Effector memory CD4-positive, alpha-beta T cell (primary cell): ENCODE data around the gene ACVR1.
A peak's percentile ranks its signal among the peaks of the same experiment; 100 is the strongest.

Experiments used
- DNase-seq, 3 donors: peaks; one replicate each; pipeline ENCODE4 v3.0.0-alpha.2; 2020
- H3K27ac ChIP-seq: 2 replicates; pipeline ENCODE4 v1.7.0; 2013; ENCODE audit warnings: mild to moderate bottlenecking, low read length, moderate library complexity; ENCODE audit not compliant: insufficient read depth, poor library complexity, severe bottlenecking
- H3K27me3 ChIP-seq: replicated peaks from 2 replicates; pipeline ENCODE4 v1.7.0; 2013; ENCODE audit warnings: mild to moderate bottlenecking, low read length; ENCODE audit not compliant: insufficient read depth, control insufficient read depth, poor library complexity, severe bottlenecking
- H3K36me3 ChIP-seq: 2 replicates; pipeline ENCODE4 v1.7.0; 2013; ENCODE audit warnings: mild to moderate bottlenecking, low read length, moderate library complexity; ENCODE audit not compliant: control insufficient read depth, insufficient read depth
- H3K4me1 ChIP-seq: 2 replicates; pipeline ENCODE4 v1.7.0; 2013; ENCODE audit warnings: low read length, mild to moderate bottlenecking; ENCODE audit not compliant: control insufficient read depth, insufficient read depth, poor library complexity, severe bottlenecking
- H3K4me3 ChIP-seq: 2 replicates; pipeline ENCODE4 v1.7.0; 2013; ENCODE audit warnings: low read length, low read depth, mild to moderate bottlenecking; ENCODE audit not compliant: insufficient read depth, poor library complexity, severe bottlenecking
- H3K9me3 ChIP-seq: 2 replicates; pipeline ENCODE4 v1.7.0; 2013; ENCODE audit warnings: mild to moderate bottlenecking, low read length, moderate library complexity; ENCODE audit not compliant: control insufficient read depth

ACVR1 gene

GRCh38 chr2:157788201-157788600, 87.9 kb downstream of the ACVR1 start:
- Histone ChIP-seq H3K9me3 (no peaks in the 10 kb centered on the region), H3K4me1 (peaks cover 11% of the 10 kb centered on the region), H3K4me3 (no peak overlapping the region), H3K27me3 (no peaks in the 10 kb centered on the region), H3K27ac (no peak overlapping the region), H3K36me3 (no peaks in the 10 kb centered on the region)
- no peak for DNase-seq

- H3K27ac ChIP-seq = no peak overlapping the region
Observed at GRCh38 chr2:157787364-157787938, 88.7 kb downstream of the ACVR1 start.

GRCh38 chr2:157786663-157787363, 89.3 kb downstream of the ACVR1 start:
- Histone ChIP-seq H3K27me3 (no peaks in the 10 kb centered on the region), H3K27ac (no peak overlapping the region), H3K9me3 (no peaks in the 10 kb centered on the region), H3K36me3 (no peaks in the 10 kb centered on the region), H3K4me3 (no peak overlapping the region), H3K4me1 (peaks cover 11% of the 10 kb centered on the region)
- no peak for DNase-seq

More at GRCh38 chr2:157787364-157787938, 88.7 kb downstream of the ACVR1 start:
- Histone ChIP-seq H3K4me3 (no peak overlapping the region), H3K36me3 (no peaks in the 10 kb centered on the region), H3K27me3 (no peaks in the 10 kb centered on the region), H3K9me3 (no peaks in the 10 kb centered on the region), H3K4me1 (peaks cover 11% of the 10 kb centered on the region)
- DNase-seq = no peak

DNA sequence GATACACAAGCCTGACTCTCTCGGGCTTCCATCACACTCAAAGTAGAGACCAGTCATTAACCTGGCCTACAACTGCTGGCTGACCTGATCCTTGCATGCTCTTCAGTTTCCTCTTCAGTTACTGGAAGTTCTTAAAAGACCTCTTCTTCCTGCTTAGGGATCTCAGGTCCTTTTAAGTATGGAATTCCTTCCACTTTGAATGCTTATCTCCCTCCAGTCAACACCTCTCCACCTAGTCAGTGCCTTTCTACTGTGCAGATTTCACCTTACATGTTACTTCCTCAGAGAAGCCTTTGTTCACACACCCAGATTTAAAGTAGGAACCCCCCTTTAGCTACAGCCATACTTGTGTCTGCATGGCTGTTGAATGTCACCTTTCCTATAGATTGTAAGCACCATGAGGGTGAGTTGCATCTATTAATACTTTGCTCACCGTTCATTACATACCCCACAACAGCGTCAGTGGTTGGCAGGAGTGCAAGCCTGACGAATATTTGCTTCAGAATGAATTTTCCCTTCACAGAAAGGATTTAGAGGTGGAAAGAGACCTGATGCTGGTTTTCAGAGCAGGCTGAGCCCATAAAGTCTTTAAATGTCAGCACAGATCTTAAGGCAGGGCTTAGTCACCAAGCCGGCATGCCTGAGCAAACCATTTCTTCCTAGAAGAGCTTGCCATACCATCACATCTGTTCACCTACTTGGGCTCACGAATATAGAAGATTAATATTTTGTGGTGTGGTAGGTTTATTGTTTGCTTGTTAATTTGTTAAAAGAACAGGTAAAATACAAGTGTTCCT, 90.1 kb downstream of the ACVR1 start:
- no peaks in the 10 kb centered on the region for H3K27me3 ChIP-seq
- no peaks in the 10 kb centered on the region for H3K36me3 ChIP-seq
- H3K4me3 ChIP-seq = no peak overlapping the region
- no peak overlapping the region for H3K27ac ChIP-seq
- peaks cover 11% of the 10 kb centered on the region for H3K4me1 ChIP-seq
- no peak for DNase-seq
- no peaks in the 10 kb centered on the region for H3K9me3 ChIP-seq

GRCh38 chr2:157785200-157785599, 90.9 kb downstream of the ACVR1 start:
- peaks cover 11% of the 10 kb centered on the region for H3K4me1 ChIP-seq
- no peaks in the 10 kb centered on the region for H3K36me3 ChIP-seq
- no peak overlapping the region for H3K4me3 ChIP-seq
- no peak for DNase-seq
- no peak overlapping the region for H3K27ac ChIP-seq
- no peaks in the 10 kb centered on the region for H3K27me3 ChIP-seq
- H3K9me3 ChIP-seq = no peaks in the 10 kb centered on the region

- Histone ChIP-seq H3K4me1 (peaks cover 11% of the 10 kb centered on the region), H3K36me3 (no peaks in the 10 kb centered on the region), H3K27me3 (no peaks in the 10 kb centered on the region), H3K27ac (no peak overlapping the region), H3K4me3 (no peak overlapping the region), H3K9me3 (no peaks in the 10 kb centered on the region)
- no peak for DNase-seq
Observed at GRCh38 chr2:157784823-157785175, 91.3 kb downstream of the ACVR1 start.

GRCh38 chr2:157784169-157784822, 91.8 kb downstream of the ACVR1 start:
- H3K4me3 ChIP-seq = no peak overlapping the region
- peak in 1 of 3 donors; percentile 2 for DNase-seq

GRCh38 chr2:157783245-157783644, 92.9 kb downstream of the ACVR1 start:
- H3K4me3 ChIP-seq = no peak overlapping the region
- peaks cover 7% of the 10 kb centered on the region for H3K36me3 ChIP-seq
- DNase-seq = no peak
- no peaks in the 10 kb centered on the region for H3K9me3 ChIP-seq
- no peaks in the 10 kb centered on the region for H3K27me3 ChIP-seq
- no peak overlapping the region for H3K27ac ChIP-seq
- H3K4me1 ChIP-seq = peaks cover 11% of the 10 kb centered on the region

More at GRCh38 chr2:157784169-157784822, 91.8 kb downstream of the ACVR1 start:
- Histone ChIP-seq H3K9me3 (no peaks in the 10 kb centered on the region), H3K4me1 (peaks cover 11% of the 10 kb centered on the region), H3K27me3 (no peaks in the 10 kb centered on the region), H3K36me3 (no peaks in the 10 kb centered on the region), H3K27ac (no peak overlapping the region)

GRCh38 chr2:157782057-157782845, 93.9 kb downstream of the ACVR1 start:
- no peak for DNase-seq
- no peak overlapping the region for H3K27ac ChIP-seq

More at GRCh38 chr2:157782057-157782845, 93.9 kb downstream of the ACVR1 start:
- no peaks in the 10 kb centered on the region for H3K27me3 ChIP-seq
- H3K36me3 ChIP-seq = peaks cover 10% of the 10 kb centered on the region
- H3K9me3 ChIP-seq = no peaks in the 10 kb centered on the region
- H3K4me3 ChIP-seq = no peak overlapping the region
- H3K4me1 ChIP-seq = peaks cover 11% of the 10 kb centered on the region
